SK-N-SH (cell line): Measurements from ENCODE around the gene CCSER1.

Experiments
- EZH2phosphoT487 ChIP-seq: fragments of 200-600 bp; sonication (generic); IDR thresholded peaks from 2 replicates; pipeline ENCODE4 v1.6.1; 2017; ENCODE audit warnings: low read depth, mixed run types, mild to moderate bottlenecking, antibody characterized with exemption, moderate library complexity, borderline replicate concordance
- FOXJ3 ChIP-seq: sonication (generic); formaldehyde crosslinking; IDR thresholded peaks from 2 replicates; pipeline ENCODE4 v1.5.1; 2020; ENCODE audit warnings: mild to moderate bottlenecking, missing genetic modification reagents
- GABPA ChIP-seq: IDR thresholded peaks from 2 replicates; pipeline ENCODE4 v1.4.0; 2012; ENCODE audit warnings: low read depth, mild to moderate bottlenecking
- JUND ChIP-seq: IDR thresholded peaks from 2 replicates; pipeline ENCODE4 v1.4.0; 2012
- POLR2AphosphoS5 ChIP-seq: IDR thresholded peaks from 2 replicates; pipeline ENCODE4 v1.6.1; 2012; ENCODE audit warnings: low read depth, low read length
- RCOR1 ChIP-seq: fragments of 150-350 bp; IDR thresholded peaks from 2 replicates; pipeline ENCODE4 v1.6.1; 2017; ENCODE audit warnings: antibody characterized with exemption, low read length
- RFX5 ChIP-seq: IDR thresholded peaks from 2 replicates; pipeline ENCODE4 v1.6.1; 2012; ENCODE audit warnings: mild to moderate bottlenecking, improper control_type of control experiment, low read length
- RXRA ChIP-seq: IDR thresholded peaks from 2 replicates; pipeline ENCODE4 v1.4.0; 2012; ENCODE audit warnings: low read depth, mild to moderate bottlenecking, borderline replicate concordance
- SMC3 ChIP-seq: IDR thresholded peaks from 2 replicates; pipeline ENCODE4 v1.6.1; 2012; ENCODE audit warnings: low read depth, low read length, improper control_type of control experiment
- TF ChIP-seq, protein P1 (sequence below): IDR thresholded peaks from 2 replicates; pipeline ENCODE4 v1.6.1; 2012; ENCODE audit warnings: mild to moderate bottlenecking, low read depth, low read length, moderate library complexity
- TF ChIP-seq, protein P2 (sequence below): fragments of 200-600 bp; sonication (generic); IDR thresholded peaks from 2 replicates; pipeline ENCODE4 v1.6.1; 2017; ENCODE audit warnings: antibody characterized with exemption, mild to moderate bottlenecking, moderate library complexity
- TF ChIP-seq, protein P3 (sequence below): IDR thresholded peaks from 2 replicates; pipeline ENCODE4 v1.4.0; 2012; ENCODE audit warnings: low read depth
- TF ChIP-seq, protein P4 (sequence below): IDR thresholded peaks from 2 replicates; pipeline ENCODE4 v1.4.0; 2012; ENCODE audit warnings: low read depth, borderline replicate concordance

DNA sequence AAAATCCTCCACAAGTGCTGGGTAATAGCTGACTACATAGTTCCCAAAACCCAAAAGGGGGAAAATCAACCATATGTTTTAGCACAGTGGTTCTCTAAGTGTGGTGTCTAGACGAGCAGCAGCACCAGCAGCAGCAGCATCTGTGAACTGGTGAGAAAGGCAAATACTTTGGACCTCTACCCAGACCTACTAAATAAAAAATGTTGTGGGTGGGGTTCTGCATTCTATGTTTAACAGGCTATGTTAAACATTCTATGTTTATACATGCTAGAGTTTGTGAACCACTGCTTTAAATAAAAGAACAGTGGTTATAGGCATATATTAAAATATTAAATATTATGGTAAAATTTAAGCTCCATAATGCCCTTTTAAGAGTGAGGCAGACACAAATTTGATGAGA is 1171.6 kb downstream of the CCSER1 start:
- TF ChIP-seq, protein P1, sequence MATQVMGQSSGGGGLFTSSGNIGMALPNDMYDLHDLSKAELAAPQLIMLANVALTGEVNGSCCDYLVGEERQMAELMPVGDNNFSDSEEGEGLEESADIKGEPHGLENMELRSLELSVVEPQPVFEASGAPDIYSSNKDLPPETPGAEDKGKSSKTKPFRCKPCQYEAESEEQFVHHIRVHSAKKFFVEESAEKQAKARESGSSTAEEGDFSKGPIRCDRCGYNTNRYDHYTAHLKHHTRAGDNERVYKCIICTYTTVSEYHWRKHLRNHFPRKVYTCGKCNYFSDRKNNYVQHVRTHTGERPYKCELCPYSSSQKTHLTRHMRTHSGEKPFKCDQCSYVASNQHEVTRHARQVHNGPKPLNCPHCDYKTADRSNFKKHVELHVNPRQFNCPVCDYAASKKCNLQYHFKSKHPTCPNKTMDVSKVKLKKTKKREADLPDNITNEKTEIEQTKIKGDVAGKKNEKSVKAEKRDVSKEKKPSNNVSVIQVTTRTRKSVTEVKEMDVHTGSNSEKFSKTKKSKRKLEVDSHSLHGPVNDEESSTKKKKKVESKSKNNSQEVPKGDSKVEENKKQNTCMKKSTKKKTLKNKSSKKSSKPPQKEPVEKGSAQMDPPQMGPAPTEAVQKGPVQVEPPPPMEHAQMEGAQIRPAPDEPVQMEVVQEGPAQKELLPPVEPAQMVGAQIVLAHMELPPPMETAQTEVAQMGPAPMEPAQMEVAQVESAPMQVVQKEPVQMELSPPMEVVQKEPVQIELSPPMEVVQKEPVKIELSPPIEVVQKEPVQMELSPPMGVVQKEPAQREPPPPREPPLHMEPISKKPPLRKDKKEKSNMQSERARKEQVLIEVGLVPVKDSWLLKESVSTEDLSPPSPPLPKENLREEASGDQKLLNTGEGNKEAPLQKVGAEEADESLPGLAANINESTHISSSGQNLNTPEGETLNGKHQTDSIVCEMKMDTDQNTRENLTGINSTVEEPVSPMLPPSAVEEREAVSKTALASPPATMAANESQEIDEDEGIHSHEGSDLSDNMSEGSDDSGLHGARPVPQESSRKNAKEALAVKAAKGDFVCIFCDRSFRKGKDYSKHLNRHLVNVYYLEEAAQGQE: no peak
- TF ChIP-seq EZH2phosphoT487 (no peak), GABPA (no peak), SMC3 (no peak), RXRA (no peak), POLR2AphosphoS5 (no peak), FOXJ3 (CRISPR knock-in tag) (no peak), RCOR1 (no peak), RFX5 (no peak), JUND (no peak)
- TF ChIP-seq, protein P2, sequence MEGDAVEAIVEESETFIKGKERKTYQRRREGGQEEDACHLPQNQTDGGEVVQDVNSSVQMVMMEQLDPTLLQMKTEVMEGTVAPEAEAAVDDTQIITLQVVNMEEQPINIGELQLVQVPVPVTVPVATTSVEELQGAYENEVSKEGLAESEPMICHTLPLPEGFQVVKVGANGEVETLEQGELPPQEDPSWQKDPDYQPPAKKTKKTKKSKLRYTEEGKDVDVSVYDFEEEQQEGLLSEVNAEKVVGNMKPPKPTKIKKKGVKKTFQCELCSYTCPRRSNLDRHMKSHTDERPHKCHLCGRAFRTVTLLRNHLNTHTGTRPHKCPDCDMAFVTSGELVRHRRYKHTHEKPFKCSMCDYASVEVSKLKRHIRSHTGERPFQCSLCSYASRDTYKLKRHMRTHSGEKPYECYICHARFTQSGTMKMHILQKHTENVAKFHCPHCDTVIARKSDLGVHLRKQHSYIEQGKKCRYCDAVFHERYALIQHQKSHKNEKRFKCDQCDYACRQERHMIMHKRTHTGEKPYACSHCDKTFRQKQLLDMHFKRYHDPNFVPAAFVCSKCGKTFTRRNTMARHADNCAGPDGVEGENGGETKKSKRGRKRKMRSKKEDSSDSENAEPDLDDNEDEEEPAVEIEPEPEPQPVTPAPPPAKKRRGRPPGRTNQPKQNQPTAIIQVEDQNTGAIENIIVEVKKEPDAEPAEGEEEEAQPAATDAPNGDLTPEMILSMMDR: no peak
- TF ChIP-seq, protein P3, sequence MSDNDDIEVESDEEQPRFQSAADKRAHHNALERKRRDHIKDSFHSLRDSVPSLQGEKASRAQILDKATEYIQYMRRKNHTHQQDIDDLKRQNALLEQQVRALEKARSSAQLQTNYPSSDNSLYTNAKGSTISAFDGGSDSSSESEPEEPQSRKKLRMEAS: no peak
- TF ChIP-seq, protein P4, sequence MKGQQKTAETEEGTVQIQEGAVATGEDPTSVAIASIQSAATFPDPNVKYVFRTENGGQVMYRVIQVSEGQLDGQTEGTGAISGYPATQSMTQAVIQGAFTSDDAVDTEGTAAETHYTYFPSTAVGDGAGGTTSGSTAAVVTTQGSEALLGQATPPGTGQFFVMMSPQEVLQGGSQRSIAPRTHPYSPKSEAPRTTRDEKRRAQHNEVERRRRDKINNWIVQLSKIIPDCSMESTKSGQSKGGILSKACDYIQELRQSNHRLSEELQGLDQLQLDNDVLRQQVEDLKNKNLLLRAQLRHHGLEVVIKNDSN: no peak
